ENCODE measurements around the gene JPH3.

DNA sequence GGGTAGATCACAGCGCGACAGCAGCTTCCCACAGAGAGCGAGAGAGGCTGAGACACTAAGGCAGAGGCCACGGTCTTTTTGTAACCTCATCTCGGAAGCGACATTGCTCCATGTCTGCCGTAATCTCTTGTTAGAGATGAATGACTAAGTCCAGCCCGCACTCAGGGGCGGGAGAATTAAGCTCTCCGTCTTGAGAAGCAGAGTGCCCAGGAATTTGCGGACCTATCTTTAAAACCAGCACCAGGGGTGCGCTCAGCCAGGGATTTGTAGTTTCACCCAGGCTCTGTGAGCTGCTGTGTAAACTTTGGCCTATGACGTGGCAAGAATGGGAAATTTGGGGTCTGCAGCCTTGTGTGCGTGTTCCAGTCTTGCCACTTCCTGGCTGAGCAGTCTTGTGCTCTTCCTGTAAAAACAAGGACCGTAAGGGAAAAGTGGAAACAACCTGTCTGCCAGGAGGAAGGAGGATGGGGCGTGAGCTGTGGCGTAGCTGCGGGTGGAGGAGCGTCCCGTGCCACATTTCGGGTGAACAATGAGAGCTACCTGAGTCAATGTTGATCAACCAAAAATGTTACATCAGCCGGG is 16.0 kb upstream of the JPH3 start:
- TF ChIP-seq, protein P1, sequence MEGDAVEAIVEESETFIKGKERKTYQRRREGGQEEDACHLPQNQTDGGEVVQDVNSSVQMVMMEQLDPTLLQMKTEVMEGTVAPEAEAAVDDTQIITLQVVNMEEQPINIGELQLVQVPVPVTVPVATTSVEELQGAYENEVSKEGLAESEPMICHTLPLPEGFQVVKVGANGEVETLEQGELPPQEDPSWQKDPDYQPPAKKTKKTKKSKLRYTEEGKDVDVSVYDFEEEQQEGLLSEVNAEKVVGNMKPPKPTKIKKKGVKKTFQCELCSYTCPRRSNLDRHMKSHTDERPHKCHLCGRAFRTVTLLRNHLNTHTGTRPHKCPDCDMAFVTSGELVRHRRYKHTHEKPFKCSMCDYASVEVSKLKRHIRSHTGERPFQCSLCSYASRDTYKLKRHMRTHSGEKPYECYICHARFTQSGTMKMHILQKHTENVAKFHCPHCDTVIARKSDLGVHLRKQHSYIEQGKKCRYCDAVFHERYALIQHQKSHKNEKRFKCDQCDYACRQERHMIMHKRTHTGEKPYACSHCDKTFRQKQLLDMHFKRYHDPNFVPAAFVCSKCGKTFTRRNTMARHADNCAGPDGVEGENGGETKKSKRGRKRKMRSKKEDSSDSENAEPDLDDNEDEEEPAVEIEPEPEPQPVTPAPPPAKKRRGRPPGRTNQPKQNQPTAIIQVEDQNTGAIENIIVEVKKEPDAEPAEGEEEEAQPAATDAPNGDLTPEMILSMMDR (IDR thresholded peaks at IDR 0.05) = no peak
- no peak for TF ChIP-seq POLR2A (IDR thresholded peaks at IDR 0.05)
